Loucy (cell line): ENCODE results near the gene SLC39A9.
"Not testable (repeated sequence)": the region's sequence is repeated elsewhere in the genome, so short reads cannot be mapped to it uniquely, and the experiment has no call there.

ENCODE experiments used
- EZH2phosphoT487 ChIP-seq: fragments of 200-600 bp; IDR thresholded peaks from 2 replicates; pipeline ENCODE4 v1.6.1; 2018; ENCODE audit warnings: antibody characterized with exemption, mild to moderate bottlenecking, moderate library complexity, borderline replicate concordance
- TF ChIP-seq, protein P1 (sequence below): fragments of 200-600 bp; sonication (generic); conservative IDR thresholded peaks from 2 replicates; pipeline ENCODE4 v1.5.1; 2014; ENCODE audit warnings: mild to moderate bottlenecking, antibody characterized with exemption, low read length

DNA sequence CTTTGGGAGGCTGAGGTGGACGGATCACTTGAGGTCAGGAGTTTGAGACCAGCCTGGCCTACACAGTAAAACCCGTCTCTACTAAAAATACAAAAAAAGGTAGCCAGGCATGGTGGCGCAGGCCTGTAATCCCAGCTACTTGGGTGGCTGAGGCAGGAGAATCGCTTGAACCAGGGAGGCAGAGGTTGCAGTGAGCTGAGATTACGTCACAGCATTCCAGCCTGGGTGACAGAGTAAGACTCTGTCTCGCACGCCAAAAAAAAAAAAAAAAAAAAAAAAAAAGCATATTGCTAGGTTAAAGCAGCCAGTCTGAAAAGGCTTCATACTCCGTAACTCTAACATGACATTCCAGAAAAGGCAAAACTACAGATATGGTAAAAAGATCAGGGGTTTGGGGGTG, 7.1 kb upstream of the SLC39A9 start:
- TF ChIP-seq, protein P1, sequence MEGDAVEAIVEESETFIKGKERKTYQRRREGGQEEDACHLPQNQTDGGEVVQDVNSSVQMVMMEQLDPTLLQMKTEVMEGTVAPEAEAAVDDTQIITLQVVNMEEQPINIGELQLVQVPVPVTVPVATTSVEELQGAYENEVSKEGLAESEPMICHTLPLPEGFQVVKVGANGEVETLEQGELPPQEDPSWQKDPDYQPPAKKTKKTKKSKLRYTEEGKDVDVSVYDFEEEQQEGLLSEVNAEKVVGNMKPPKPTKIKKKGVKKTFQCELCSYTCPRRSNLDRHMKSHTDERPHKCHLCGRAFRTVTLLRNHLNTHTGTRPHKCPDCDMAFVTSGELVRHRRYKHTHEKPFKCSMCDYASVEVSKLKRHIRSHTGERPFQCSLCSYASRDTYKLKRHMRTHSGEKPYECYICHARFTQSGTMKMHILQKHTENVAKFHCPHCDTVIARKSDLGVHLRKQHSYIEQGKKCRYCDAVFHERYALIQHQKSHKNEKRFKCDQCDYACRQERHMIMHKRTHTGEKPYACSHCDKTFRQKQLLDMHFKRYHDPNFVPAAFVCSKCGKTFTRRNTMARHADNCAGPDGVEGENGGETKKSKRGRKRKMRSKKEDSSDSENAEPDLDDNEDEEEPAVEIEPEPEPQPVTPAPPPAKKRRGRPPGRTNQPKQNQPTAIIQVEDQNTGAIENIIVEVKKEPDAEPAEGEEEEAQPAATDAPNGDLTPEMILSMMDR, result not testable (repeated sequence)
- TF ChIP-seq EZH2phosphoT487, result not testable (repeated sequence)
